Caco-2 (cell line): ENCODE data around the gene TTL. TPM values are rescaled to one million over a fixed set of nuclear protein-coding genes. Genes with fewer than 3 reads are reported as not detected.

Experiments used
- BruUV-seq: library from RNA; stranded (reverse); fragments of 400-500 nt; replicated peaks from 2 replicates; lab custom pipeline; 2021; lab: Mats Ljungman, UMichigan
- CTCF ChIA-PET: fragments of 300-600 bp; sonication (Branson Sonifier 250); formaldehyde crosslinking; loops from one replicate; lab custom pipeline; 2022; ENCODE audit warnings: antibody characterized with exemption; lab: Charles Lee
- POLR2A ChIA-PET: fragments of 300-600 bp; sonication (Branson Sonifier 250); formaldehyde crosslinking; loops from one replicate; lab custom pipeline; 2022; ENCODE audit warnings: antibody characterized with exemption; lab: Charles Lee
- DNase-seq, 2 experiments: peaks; one replicate each; pipeline versions ENCODE4 v3.0.0 to v3.0.0-alpha.2; 2020 to 2022
- H3K27me3 ChIP-seq: replicated peaks from 2 replicates; pipeline ENCODE4 v1.6.0; 2011; ENCODE audit warnings: low read length; ENCODE audit not compliant: control insufficient read depth, insufficient read depth
- H3K36me3 ChIP-seq: 2 replicates; pipeline ENCODE4 v1.5.1; 2011; ENCODE audit warnings: low read length; ENCODE audit not compliant: control insufficient read depth, insufficient read depth
- H3K4me1 ChIP-seq: fragments of 250-450 bp; sonication (Bioruptor Pico); 2 replicates; pipeline ENCODE4 v1.5.1; 2020; ENCODE audit warnings: mild to moderate bottlenecking
- H3K4me3 ChIP-seq: 2 replicates; pipeline ENCODE4 v1.5.1; 2011; ENCODE audit warnings: low read depth, mild to moderate bottlenecking, control low read depth, low read length
- H3K9me3 ChIP-seq: fragments of 250-450 bp; sonication (Bioruptor Pico); 2 replicates; pipeline ENCODE4 v1.5.1; 2020; ENCODE audit warnings: mild to moderate bottlenecking, moderate library complexity
- H3K27ac Mint-ChIP-seq: one replicate; pipeline ENCODE4 v1.8.0; 2022; ENCODE audit warnings: mixed read lengths; ENCODE audit not compliant: unreplicated experiment
- H3K27me3 Mint-ChIP-seq: one replicate; pipeline ENCODE4 v1.8.0; 2022; ENCODE audit warnings: mixed read lengths; ENCODE audit not compliant: insufficient read depth, unreplicated experiment
- H3K36me3 Mint-ChIP-seq: one replicate; pipeline ENCODE4 v1.8.0; 2022; ENCODE audit warnings: mild to moderate bottlenecking, mixed read lengths; ENCODE audit not compliant: insufficient read depth, unreplicated experiment
- H3K4me1 Mint-ChIP-seq: one replicate; pipeline ENCODE4 v1.8.0; 2022; ENCODE audit warnings: low read depth, mixed read lengths; ENCODE audit not compliant: unreplicated experiment
- H3K4me3 Mint-ChIP-seq: one replicate; pipeline ENCODE4 v1.8.0; 2022; ENCODE audit warnings: mild to moderate bottlenecking, moderate library complexity, mixed read lengths; ENCODE audit not compliant: unreplicated experiment
- H3K9me3 Mint-ChIP-seq: one replicate; pipeline ENCODE4 v1.8.0; 2022; ENCODE audit warnings: mixed read lengths; ENCODE audit not compliant: unreplicated experiment
- intact Hi-C: fragments of 100-400 bp; cut with micrococcal nuclease; formaldehyde crosslinking; loops from one replicate; pipeline ENCODE4 v1.10.0; 2022; ENCODE audit not compliant: unreplicated experiment
- total RNA-seq: library from RNA; stranded (reverse); gene quantifications from 2 replicates; pipeline ENCODE4 v1.2.3, GENCODE V29; 2022
- TF ChIP-seq, protein P1 (sequence below), 2 experiments: fragments of 200-600 bp in 1 of 2; IDR thresholded peaks; 1 replicate in 1 of 2; 2 replicates in 1 of 2; pipeline versions ENCODE4 v1.5.1 to v1.8.0; 2011 to 2022; ENCODE audit warnings: antibody characterized with exemption in 1 of 2, control low read depth in 1 of 2, inconsistent platforms in 1 of 2, low read depth in 1 of 2, low read length in 1 of 2, mild to moderate bottlenecking in 1 of 2, moderate library complexity in 1 of 2; ENCODE audit not compliant: insufficient read depth in 1 of 2, severe bottlenecking in 1 of 2, unreplicated experiment in 1 of 2

The TTL gene
- total RNA-seq, 1 experiment from 2014 or later = 46.9 TPM

DNA sequence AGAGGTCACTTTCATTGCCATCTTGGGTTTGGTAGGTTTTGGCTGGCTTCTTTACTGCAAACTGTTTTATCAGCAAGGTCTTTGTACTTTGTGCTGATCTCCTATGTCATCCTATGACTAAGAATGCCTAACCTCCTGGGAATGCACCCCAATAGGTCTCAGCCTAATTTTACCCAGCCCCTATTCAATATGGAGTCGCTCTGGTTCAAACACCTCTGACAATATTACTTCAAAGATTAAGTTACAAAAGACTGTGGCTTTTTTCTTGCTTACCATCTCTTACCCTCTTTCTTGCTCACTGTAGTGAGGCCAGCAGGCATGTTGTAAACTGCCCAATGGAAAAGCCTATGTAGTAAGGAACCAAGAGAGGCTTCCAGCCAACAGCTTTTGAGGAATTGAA is 30.6 kb upstream of the TTL start:
- no peaks in the 10 kb centered on the region for H3K36me3 ChIP-seq
- Mint-ChIP-seq H3K9me3 (no peaks in the 10 kb centered on the region), H3K27me3 (no peaks in the 10 kb centered on the region), H3K4me3 (no peak overlapping the region), H3K36me3 (no peaks in the 10 kb centered on the region), H3K27ac (no peak overlapping the region), H3K4me1 (no peaks in the 10 kb centered on the region)
- DNase-seq = no peak
- intact Hi-C loops = no loop called here
- H3K4me3 ChIP-seq = no peak overlapping the region
- H3K27me3 ChIP-seq = no peaks in the 10 kb centered on the region
- ChIA-PET POLR2A (no interaction called here), CTCF (interaction anchor here (0.6 kb wide), 1 partner anchor 194 kb away, joined by 4 read pairs; no protein-coding TSS in a partner anchor)
- BruUV-seq = no TSS peak
- no peaks in the 10 kb centered on the region for H3K9me3 ChIP-seq
- TF ChIP-seq, protein P1, sequence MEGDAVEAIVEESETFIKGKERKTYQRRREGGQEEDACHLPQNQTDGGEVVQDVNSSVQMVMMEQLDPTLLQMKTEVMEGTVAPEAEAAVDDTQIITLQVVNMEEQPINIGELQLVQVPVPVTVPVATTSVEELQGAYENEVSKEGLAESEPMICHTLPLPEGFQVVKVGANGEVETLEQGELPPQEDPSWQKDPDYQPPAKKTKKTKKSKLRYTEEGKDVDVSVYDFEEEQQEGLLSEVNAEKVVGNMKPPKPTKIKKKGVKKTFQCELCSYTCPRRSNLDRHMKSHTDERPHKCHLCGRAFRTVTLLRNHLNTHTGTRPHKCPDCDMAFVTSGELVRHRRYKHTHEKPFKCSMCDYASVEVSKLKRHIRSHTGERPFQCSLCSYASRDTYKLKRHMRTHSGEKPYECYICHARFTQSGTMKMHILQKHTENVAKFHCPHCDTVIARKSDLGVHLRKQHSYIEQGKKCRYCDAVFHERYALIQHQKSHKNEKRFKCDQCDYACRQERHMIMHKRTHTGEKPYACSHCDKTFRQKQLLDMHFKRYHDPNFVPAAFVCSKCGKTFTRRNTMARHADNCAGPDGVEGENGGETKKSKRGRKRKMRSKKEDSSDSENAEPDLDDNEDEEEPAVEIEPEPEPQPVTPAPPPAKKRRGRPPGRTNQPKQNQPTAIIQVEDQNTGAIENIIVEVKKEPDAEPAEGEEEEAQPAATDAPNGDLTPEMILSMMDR (IDR thresholded peaks at IDR 0.05; ENCODE audit: insufficient read depth in 1 of 2, low read depth in 1 of 2, low read length in 1 of 2, severe bottlenecking in 1 of 2, unreplicated experiment in 1 of 2) = no peak
- peaks cover 7% of the 10 kb centered on the region; the same call in 1 of the 2 replicates for H3K4me1 ChIP-seq

DNA sequence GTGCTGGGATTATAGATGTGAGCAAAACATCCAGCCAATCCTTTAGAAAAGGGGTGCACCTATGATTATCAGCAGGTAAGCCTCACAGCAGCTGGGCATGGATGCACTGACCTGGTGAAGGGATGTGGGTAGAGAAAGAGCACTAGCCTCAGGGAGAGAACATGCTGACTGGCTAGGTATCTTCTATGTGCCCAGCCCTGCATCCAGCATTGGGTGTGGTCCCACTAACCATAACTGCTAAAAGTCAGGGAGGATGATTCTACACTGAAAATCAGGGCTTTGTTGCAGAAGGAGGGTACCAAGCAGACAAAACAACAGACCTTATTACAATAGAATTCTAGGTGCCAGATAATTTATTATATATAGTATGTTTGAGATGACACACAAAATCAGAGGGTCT is 27.4 kb upstream of the TTL start:
- Histone ChIP-seq H3K9me3 (no peaks in the 10 kb centered on the region), H3K4me1 (peaks cover 7% of the 10 kb centered on the region; the same call in 1 of the 2 replicates), H3K4me3 (no peak overlapping the region), H3K27me3 (no peaks in the 10 kb centered on the region), H3K36me3 (no peaks in the 10 kb centered on the region)
- intact Hi-C loops = no loop called here
- no peaks in the 10 kb centered on the region for H3K36me3 Mint-ChIP-seq
- no TSS peak for BruUV-seq
- H3K27me3 Mint-ChIP-seq = no peaks in the 10 kb centered on the region
- no peak overlapping the region for H3K4me3 Mint-ChIP-seq
- H3K9me3 Mint-ChIP-seq = no peaks in the 10 kb centered on the region
- no peak for DNase-seq
- ChIA-PET CTCF (no interaction called here), POLR2A (no interaction called here)
- TF ChIP-seq, protein P1 (IDR thresholded peaks at IDR 0.05; ENCODE audit: insufficient read depth in 1 of 2, low read depth in 1 of 2, low read length in 1 of 2, severe bottlenecking in 1 of 2, unreplicated experiment in 1 of 2) = no peak
- no peaks in the 10 kb centered on the region for H3K4me1 Mint-ChIP-seq
- H3K27ac Mint-ChIP-seq = no peak overlapping the region

DNA sequence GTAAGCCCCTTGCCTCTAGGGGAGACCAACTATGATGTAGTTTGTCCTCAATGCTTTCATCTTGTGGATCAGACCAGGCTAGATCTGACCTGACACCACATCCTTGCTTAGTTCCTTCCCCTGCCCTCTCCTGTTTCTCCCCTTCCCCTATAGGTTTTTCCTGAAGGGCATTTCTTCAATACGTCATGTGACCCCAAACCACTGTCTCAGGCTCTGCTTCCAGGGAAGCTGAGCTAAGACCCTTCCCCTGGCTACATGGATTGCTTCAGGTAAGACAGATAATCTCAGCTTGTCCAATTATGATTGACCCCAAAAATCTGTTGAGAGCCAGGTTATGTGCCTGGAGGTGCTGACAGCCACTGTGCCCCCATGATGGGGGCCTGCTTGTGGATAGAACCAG is 22.6 kb upstream of the TTL start:
- Histone ChIP-seq H3K36me3 (no peaks in the 10 kb centered on the region), H3K4me3 (no peak overlapping the region), H3K27me3 (no peaks in the 10 kb centered on the region), H3K4me1 (no peaks in the 10 kb centered on the region), H3K9me3 (no peaks in the 10 kb centered on the region; the same call in 1 of the 2 replicates)
- TF ChIP-seq, protein P1 (IDR thresholded peaks at IDR 0.05; ENCODE audit: insufficient read depth in 1 of 2, low read depth in 1 of 2, low read length in 1 of 2, severe bottlenecking in 1 of 2, unreplicated experiment in 1 of 2) = no peak
- Mint-ChIP-seq H3K4me3 (no peak overlapping the region), H3K36me3 (no peaks in the 10 kb centered on the region), H3K4me1 (no peaks in the 10 kb centered on the region), H3K27ac (no peak overlapping the region), H3K27me3 (peaks cover 2% of the 10 kb centered on the region), H3K9me3 (no peaks in the 10 kb centered on the region)
- no peak for DNase-seq
- BruUV-seq = no TSS peak
- ChIA-PET CTCF (no interaction called here), POLR2A (no interaction called here)
- intact Hi-C loops = no loop called here
